ENCODE measurements around the gene NUP35.

- TF ChIP-seq POLR2A (IDR thresholded peaks at IDR 0.05; ENCODE audit: low read length) (no peak), GATA1 (IDR thresholded peaks at IDR 0.05; ENCODE audit: low read depth, low read length) (no peak)
Measured at GRCh38 chr2:183204397-183204796, 80.2 kb downstream of the NUP35 start.
